Measurements from ENCODE around the gene FAM131A.

DNA sequence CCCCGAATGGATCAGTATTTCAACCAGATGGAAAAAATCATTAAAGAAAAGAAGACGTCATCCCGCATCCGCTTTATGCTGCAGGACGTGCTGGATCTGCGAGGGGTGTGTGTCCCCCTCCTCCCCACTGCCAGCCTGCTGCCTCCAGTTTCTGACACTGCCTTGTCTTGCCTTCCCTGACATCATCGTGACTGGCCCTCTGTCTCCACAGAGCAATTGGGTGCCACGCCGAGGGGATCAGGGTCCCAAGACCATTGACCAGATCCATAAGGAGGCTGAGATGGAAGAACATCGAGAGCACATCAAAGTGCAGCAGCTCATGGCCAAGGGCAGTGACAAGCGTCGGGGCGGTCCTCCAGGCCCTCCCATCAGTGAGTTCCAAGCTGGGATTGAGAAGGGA lies 12.1 kb upstream of the FAM131A start:
- TF ChIP-seq POLR2A (IDR thresholded peaks at IDR 0.05), result no peak
- TF ChIP-seq, protein P1, sequence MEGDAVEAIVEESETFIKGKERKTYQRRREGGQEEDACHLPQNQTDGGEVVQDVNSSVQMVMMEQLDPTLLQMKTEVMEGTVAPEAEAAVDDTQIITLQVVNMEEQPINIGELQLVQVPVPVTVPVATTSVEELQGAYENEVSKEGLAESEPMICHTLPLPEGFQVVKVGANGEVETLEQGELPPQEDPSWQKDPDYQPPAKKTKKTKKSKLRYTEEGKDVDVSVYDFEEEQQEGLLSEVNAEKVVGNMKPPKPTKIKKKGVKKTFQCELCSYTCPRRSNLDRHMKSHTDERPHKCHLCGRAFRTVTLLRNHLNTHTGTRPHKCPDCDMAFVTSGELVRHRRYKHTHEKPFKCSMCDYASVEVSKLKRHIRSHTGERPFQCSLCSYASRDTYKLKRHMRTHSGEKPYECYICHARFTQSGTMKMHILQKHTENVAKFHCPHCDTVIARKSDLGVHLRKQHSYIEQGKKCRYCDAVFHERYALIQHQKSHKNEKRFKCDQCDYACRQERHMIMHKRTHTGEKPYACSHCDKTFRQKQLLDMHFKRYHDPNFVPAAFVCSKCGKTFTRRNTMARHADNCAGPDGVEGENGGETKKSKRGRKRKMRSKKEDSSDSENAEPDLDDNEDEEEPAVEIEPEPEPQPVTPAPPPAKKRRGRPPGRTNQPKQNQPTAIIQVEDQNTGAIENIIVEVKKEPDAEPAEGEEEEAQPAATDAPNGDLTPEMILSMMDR (IDR thresholded peaks at IDR 0.05), result no peak
